ENCODE results near the gene DROSHA. TPM values are rescaled to one million over a fixed set of nuclear protein-coding genes. Genes with fewer than 3 reads are reported as not detected.
A peak's percentile ranks its signal among the peaks of the same experiment; 100 is the strongest.

The DROSHA gene
- total and polyA plus RNA-seq, 2 of the 8 experiments (the other 6 are each of a cell fraction or from before 2014, with no cell fraction given): 65.9 to 122 TPM

DNA sequence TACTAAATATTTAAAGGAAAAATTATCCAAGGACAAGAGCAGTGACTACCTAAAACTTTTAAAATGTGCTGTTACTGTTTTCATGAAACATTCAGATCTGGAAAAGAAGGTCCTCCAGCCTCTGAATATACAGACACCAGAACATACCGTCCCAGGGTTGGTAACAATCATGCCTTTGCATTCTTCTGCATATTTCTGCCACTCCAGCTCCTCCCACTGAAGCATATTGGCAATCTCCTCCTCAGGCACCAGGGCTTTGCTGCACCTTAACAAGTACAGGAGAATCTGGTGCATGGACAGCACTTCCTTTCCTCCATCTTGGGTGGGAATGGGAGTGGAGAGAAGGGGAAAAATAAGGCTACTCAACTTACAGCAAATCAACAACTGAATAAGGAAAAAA is 60.0 kb downstream of the DROSHA start:
- H3K4me1 ChIP-seq (replicated peaks in 1 of 4; ENCODE audit: control insufficient read depth in 3 of 4, insufficient read depth in 4 of 4, low read length in 3 of 4): no peaks in the 10 kb centered on the region
- H4K8ac ChIP-seq (ENCODE audit: extremely low read depth, insufficient read depth, low read length): no peak overlapping the region
- no peak overlapping the region for H3K14ac ChIP-seq (ENCODE audit: insufficient read length)
- FAIRE-seq (no peak), DNase-seq (ENCODE audit: low read depth in 1 of 2, low spot score in 2 of 2) (no peak)
- no peak overlapping the region for H2BK15ac ChIP-seq (ENCODE audit: low read length)
- ChIA-PET CTCF (ENCODE audit: partially characterized antibody) (no interaction called here), POLR2A (ENCODE audit: partially characterized antibody) (interaction anchor here (0.7 kb wide), 1 partner anchor 24 kb away, joined by 3 read pairs; no protein-coding TSS in a partner anchor)
- H2BK20ac ChIP-seq (ENCODE audit: low read length): no peak overlapping the region
- no peak overlapping the region for H3K23ac ChIP-seq (ENCODE audit: insufficient read length)
- no peak overlapping the region for H3K4me3 ChIP-seq (ENCODE audit: extremely low read depth in 1 of 4, insufficient read depth in 2 of 4, low read depth in 3 of 4, low read length in 4 of 4)
- no peak overlapping the region for H3K4ac ChIP-seq (replicated peaks; ENCODE audit: insufficient read length, low read depth, low read length)
- H3K9ac ChIP-seq (replicated peaks in 1 of 4; ENCODE audit: extremely low read depth in 1 of 4, low read depth in 3 of 4, low read length in 3 of 4): no peak overlapping the region
- H3K18ac ChIP-seq (ENCODE audit: extremely low read depth, low read length): no peak overlapping the region
- H3K27ac ChIP-seq (ENCODE audit: low read depth, low read length): no peak overlapping the region
- H4K20me1 ChIP-seq (replicated peaks in 1 of 2; ENCODE audit: control insufficient read depth in 1 of 2, insufficient read depth in 2 of 2, low read length in 2 of 2): no peaks in the 10 kb centered on the region
- no peaks in the 10 kb centered on the region for H3K79me2 ChIP-seq (ENCODE audit: control insufficient read depth in 1 of 2, insufficient read depth in 2 of 2, low read length in 2 of 2)
- H4K5ac ChIP-seq (ENCODE audit: insufficient read length, low read depth, low read length): no peak overlapping the region
- H3K56ac ChIP-seq (replicated peaks; ENCODE audit: insufficient read length, low read depth, low read length): no peak overlapping the region
- no peak overlapping the region for H3K4me2 ChIP-seq (ENCODE audit: insufficient read depth in 1 of 2, low read depth in 2 of 2, low read length in 2 of 2)
- peaks cover 0 to 16% (median 4%) of the 10 kb centered on the region in 4 experiments; a peak in 5 of 8 replicates for H3K36me3 ChIP-seq (ENCODE audit: control insufficient read depth in 2 of 4, insufficient read depth in 4 of 4, low read length in 3 of 4)
- WGBS, 2 experiments (ENCODE audit: extremely low coverage in 1 of 2, insufficient coverage in 1 of 2, insufficient read length in 1 of 2, insufficient replicate concordance in 2 of 2, low coverage in 1 of 2, low lambda C conversion rate in 2 of 2, missing lambda C conversion rate in 1 of 2): 86% methylated on average over 1 of the region's 1 CpG; no CpG with 5 or more reads in 1 of the 2 experiments
- H3K23me2 ChIP-seq (ENCODE audit: low read depth, low read length): no peaks in the 10 kb centered on the region
- no peak overlapping the region for H2AK5ac ChIP-seq (ENCODE audit: low read depth, low read length)
- no peak overlapping the region for H2AFZ ChIP-seq (ENCODE audit: low read length)
- H2BK5ac ChIP-seq (ENCODE audit: low read depth, low read length): 0 out of 2 replicates have a peak overlapping the region, but pooled peaks have one; percentile 62
- no peak overlapping the region for H2BK12ac ChIP-seq (ENCODE audit: low read depth, low read length)
- no peaks in the 10 kb centered on the region for H3K27me3 ChIP-seq (replicated peaks in 1 of 4; ENCODE audit: control insufficient read depth in 3 of 4, extremely low read depth in 1 of 4, insufficient read depth in 3 of 4, low read length in 3 of 4)
- no peaks in the 10 kb centered on the region for H3K9me3 ChIP-seq (ENCODE audit: insufficient read depth in 2 of 2, low read depth in 1 of 2, low read length in 1 of 2)
- TF ChIP-seq, protein P1, sequence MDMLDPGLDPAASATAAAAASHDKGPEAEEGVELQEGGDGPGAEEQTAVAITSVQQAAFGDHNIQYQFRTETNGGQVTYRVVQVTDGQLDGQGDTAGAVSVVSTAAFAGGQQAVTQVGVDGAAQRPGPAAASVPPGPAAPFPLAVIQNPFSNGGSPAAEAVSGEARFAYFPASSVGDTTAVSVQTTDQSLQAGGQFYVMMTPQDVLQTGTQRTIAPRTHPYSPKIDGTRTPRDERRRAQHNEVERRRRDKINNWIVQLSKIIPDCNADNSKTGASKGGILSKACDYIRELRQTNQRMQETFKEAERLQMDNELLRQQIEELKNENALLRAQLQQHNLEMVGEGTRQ (IDR thresholded peaks at IDR 0.05; ENCODE audit: low read length): no peak
- TF ChIP-seq POU5F1 (IDR thresholded peaks at IDR 0.05; ENCODE audit: low read depth, low read length) (no peak), RAD21 (IDR thresholded peaks at IDR 0.05 in 1 of 2, conservative IDR thresholded peaks at IDR 0.05 in 1 of 2; ENCODE audit: low read depth in 2 of 2, low read length in 2 of 2) (no peak), BCL11A (IDR thresholded peaks at IDR 0.05; ENCODE audit: low read depth in 2 of 2, low read length in 2 of 2) (no peak), SRF (IDR thresholded peaks at IDR 0.05; ENCODE audit: low read depth, low read length) (no peak)
- no peak overlapping the region for H2BK120ac ChIP-seq (replicated peaks; ENCODE audit: low read depth, low read length)
- H3K79me1 ChIP-seq (ENCODE audit: low read depth, low read length): peaks cover 2% of the 10 kb centered on the region; the same call in 1 of the 2 replicates
- no peak overlapping the region for H4K91ac ChIP-seq (replicated peaks; ENCODE audit: insufficient read length, low read length)

All from H1 (cell line).